Hematopoietic multipotent progenitor cell treated with erythropoietin and hydrocortisone succinate and interleukin-3 and kit ligand, for 6 days (in vitro differentiated cells): ENCODE data around the gene UGT1A3.
A peak's percentile ranks its signal among the peaks of the same experiment; 100 is the strongest.
"Not testable (repeated sequence)": the region's sequence is repeated elsewhere in the genome, so short reads cannot be mapped to it uniquely, and the experiment has no call there.

ENCODE experiments used
- DNase-seq: peaks from one replicate; pipeline ENCODE4 v3.0.0-alpha.2; 2015

The UGT1A3 gene

DNA sequence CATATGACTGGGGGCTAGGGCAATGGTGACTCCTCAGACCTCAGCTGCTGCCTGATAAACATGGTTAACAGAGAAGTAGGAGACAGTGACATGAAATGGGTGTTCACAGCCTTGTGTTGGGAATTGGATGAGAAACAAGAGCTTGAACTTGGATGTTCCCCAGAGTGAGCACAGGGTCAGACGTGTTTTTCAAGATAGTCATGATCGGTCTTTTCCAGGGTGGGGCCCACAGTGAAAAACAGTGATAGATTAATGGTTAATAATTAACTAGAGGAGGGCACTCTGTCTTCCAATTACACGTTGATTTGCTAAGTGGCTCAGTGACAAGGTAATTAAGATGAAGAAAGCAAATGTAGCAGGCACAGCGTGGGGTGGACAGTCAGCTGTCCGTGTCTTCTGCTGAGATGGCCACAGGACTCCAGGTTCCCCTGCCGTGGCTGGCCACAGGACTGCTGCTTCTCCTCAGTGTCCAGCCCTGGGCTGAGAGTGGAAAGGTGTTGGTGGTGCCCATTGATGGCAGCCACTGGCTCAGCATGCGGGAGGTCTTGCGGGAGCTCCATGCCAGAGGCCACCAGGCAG, at the start of gene UGT1A3:
Gene UGT1A3 (plus strand): TSS at position 320 of the 579 bp plus-strand sequence. CDS start 85 bp downstream, at position 405.
- no peak for DNase-seq

DNA sequence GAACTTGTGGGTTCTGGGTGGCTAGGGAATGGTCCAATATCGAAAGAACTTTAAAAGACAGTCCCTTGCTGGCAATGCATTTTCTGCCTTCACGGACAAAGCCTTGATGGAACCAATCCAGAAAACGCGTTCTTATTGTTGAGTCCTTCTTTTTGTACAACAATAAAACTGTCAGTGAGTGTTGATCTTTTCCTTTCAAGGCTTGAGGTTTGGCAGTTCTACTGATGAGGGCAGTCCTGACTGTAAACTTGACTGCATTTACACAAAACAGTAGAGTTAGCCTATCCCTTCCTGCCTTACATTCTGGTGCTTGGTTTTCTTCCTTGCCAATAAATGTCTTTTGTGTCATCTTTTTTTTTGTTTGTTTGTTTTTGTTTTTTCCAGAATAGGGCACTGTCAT, 49.6 kb upstream of the UGT1A3 start:
- no peak for DNase-seq

DNA sequence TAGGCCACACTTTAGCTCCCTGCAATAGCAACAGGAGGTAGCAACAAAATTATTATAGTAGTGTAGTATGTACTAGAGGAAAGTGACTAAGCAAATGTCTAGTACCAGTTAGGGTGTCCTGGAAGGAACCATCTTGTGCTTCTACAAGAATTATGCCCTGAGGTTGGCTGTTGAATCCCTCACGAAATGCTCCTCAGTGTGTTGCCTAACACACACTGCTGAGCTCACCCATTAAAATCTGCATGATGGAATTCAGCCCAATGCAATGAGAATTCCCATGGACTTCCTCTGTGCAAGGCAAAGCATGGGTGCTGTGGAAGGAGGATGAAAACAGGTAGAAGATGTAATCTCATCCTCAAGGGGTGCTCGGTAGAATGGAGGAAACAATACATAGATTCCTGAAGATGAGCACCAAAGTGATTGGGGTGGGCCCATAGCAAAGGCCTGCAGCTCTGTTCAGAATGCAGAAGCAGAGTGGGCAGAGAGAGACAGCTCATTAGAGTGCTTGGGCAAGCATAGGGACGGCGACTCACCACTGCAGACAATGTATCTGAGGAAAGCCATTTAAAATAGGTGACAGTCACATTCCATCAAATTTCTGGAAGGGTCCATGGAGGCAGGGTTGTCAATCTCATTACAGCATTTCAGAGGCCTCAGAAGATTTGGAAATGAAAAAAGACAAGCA, 48.3 kb upstream of the UGT1A3 start:
- DNase-seq = no peak

DNA sequence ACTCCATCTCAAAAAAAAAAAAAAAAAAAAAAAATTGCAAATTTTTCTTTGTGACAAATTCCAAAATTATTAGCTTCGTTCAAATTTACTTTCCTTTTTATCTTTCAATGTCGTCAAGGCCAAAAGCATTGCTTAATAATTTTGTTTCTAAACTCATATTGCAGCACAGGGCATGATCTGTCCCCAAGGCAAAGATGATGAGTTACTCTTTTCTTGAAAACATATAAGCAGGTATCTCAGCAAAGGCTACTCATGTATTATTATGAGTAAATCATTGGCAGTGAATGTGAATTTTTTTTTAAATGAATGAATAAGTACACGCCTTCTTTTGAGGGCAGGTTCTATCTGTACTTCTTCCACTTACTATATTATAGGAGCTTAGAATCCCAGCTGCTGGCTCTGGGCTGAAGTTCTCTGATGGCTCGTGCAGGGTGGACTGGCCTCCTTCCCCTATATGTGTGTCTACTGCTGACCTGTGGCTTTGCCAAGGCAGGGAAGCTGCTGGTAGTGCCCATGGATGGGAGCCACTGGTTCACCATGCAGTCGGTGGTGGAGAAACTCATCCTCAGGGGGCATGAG, 47.2 kb upstream of the UGT1A3 start, which contains the start of gene UGT1A7:
Gene UGT1A7 (plus strand): TSS at position 381 of the 579 bp plus-strand sequence. CDS start 37 bp downstream, at position 418.
- DNase-seq = no peak

DNA sequence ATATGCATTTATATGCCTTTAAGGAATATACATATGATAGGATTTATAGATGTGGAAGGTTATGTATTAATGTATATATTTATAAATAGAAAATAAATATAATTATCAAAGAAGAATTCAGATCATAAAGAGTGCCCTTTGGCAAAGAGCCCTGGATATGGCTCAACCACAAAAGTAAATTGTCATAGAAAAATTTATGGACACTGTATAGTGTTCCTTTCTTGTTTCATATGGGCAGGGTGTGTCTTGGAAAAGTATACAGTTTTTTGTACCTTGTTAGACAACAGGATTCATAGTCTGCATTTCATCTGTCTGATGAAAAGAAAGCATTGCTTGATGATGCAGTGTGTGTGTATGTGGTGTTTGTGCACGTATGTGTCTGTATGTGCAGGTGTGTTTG, 44.2 kb upstream of the UGT1A3 start:
- DNase-seq = no peak

DNA sequence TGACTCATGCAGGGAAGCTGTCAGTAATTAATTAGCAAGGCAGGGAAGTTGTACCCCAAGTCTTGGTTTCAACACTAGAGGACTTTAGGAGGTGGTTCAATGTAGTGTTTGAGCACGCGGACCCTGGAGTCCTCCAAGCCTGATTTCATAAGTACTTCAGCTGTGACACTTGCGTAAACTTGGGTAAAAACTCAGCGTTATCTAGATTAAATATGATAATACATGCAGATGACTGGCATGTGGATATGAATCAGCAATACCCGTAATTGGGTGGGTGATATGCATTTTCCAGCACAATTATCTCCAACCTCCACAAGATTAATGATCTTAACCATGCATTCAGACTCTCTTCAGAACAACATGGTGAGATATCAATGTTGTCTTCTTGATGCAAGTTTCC, 41.9 kb upstream of the UGT1A3 start:
- DNase-seq = peak; percentile 77

DNA sequence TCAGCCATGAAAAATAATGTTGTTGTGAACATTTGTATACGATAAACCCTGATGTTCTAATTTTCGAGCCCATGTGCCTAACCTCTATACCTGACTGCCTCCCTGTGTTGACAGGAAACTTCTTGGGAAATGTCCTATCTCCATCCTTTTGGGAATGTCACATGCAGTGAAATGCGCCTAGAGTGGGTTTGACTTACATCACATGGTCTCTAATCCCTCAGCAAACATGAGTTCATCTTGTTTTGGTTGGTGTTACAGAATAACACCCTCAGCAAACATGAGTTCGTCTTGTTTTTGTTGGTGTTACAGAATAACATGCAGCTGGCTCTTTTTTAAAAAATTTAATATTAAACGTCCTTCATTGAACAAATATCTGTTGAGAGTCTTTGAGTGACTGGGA, 40.5 kb upstream of the UGT1A3 start:
- no peak for DNase-seq

DNA sequence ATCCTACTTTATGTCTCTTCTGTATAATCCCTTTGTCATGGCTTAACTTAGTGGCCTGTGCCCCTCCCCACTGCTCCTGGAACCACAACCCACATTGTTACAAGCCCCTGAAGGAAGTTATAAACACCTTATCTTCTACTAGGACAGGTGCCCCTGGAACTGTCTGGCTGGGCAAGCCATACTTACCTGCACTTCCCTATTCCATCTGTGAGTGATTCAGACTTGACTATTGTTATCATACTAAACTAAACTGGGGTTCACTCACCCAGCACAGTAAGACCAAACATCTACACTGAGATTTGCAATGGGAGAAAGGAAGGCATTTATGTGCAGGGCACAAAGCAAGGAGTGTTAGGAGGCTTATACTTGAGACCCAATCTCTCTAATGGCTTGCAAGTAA, 39.8 kb upstream of the UGT1A3 start:
- no peak for DNase-seq

DNA sequence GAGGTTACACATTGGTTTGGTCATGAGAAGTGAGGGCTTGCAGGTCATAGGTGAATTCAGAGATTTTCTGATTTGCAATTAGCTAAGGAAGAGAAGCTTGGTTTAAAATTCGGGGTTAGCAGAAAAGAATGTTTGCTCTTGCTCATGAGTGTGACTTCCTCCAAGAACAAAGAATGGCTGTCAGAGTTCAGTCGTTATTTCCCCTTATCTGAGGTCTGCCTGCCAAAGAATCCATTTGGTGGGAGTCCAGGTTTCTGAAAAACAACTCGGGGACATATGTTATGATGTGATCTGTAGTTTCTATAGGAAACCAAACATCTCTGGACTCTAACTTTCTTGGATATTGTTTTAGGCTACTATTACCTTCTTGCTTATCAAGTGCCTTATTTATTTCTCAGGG, 39.3 kb upstream of the UGT1A3 start:
- peak; percentile 61 for DNase-seq

DNA sequence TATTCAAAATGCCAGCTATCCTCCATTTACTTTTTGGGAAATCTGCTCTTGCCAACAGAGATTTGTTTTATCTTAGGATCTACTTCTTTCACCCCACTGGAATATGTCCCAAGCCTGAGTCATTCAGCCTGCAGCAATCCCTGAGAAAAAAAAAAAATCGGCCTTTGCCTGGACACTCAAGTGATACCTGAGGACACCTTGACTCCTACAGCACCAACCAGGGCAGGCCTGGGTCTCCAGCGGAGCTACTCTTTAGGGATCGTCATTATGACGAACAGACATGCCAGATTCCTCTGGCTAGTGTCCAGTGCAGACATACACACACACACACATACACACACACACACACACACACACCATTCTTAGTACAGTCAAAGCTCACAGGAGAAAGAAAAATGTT, 38.4 kb upstream of the UGT1A3 start:
- DNase-seq = no peak

DNA sequence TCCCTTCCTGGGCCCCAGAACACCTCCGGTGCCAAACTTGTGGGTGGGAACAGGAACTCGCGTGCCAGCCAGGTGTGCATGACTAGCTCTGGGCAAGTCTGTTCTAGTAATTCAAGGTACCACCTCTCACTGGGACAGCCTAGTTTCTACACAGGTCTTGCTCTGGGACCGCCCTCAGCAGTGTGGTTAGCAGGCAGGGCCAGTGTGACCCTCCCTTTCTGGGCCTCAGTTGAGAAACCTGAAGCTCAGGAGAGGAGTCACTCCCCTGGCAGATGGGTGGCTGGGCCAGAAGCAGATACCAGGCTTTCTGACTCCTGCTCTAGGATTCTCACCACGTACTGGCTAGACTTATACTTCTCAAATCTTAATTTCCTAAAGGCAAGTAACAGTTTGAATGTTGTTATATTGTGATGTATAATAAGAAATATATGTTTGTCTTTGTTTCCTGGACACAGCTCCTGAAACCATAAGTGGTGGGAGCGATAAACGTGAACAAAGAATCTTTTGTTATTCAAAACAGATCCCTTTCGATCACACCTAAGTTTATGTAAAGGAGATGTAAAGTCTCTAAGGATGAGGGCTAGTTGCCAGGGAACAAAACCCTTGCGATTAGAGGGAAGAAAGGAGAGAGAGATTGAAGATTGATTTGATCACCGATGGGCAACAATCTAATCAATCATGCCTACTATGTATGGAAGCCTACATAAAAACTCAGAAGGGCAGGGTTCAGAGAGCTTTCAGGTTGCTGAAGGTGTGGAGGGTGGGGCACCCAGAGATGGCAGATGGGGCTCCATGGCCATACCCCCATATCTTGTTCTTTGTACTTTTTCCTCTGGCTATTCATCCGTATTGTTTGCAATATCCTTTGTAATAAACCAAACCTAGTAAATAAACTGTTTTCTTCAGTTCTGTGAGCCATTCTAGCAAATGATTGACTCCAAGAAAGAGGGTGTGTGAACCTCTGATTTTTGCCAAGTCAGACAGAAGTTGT, 37.1 kb upstream of the UGT1A3 start:
- peak; percentile 39 for DNase-seq

DNA sequence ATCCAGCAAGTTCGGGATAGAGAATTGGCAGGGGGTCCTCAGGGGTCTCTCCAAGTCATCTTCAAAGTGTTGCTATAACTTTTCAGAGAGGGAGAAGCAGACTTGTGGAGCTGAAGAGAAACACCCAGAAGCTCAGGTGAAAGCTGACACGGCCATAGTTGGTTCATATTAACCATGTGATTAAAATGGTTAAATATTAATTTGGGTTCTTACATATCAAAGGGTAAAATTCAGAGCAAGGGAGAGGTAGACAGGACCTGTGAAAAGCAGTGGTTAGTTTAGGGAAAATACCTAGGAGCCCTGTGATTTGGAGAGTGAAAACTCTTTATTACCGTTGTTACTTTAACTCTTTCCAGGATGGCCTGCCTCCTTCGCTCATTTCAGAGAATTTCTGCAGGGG, 36.2 kb upstream of the UGT1A3 start, which contains the start of gene UGT1A6:
Gene UGT1A6 (plus strand): TSS at position 243 of the 400 bp plus-strand sequence. CDS start 115 bp downstream, at position 358.
- no peak for DNase-seq

DNA sequence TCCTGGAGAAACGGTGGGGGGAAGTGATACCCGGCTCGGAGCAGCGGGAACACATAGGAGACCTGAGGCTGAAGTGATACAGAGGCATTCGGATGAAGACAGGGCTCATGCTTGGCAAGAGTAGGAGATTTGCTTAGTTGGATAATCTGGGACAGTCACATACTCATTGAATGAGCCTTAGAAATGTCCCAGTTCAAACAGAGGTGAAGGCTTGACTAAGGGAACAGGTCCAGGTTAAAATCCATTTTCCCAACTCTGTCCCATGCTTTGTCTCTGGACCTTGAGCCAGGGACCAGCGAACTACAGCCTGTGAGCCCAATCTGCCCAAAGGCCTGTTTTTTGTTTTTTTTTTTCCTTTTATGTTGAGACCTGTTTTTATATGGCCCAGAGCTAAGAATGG, 34.9 kb upstream of the UGT1A3 start:
- DNase-seq = no peak

DNA sequence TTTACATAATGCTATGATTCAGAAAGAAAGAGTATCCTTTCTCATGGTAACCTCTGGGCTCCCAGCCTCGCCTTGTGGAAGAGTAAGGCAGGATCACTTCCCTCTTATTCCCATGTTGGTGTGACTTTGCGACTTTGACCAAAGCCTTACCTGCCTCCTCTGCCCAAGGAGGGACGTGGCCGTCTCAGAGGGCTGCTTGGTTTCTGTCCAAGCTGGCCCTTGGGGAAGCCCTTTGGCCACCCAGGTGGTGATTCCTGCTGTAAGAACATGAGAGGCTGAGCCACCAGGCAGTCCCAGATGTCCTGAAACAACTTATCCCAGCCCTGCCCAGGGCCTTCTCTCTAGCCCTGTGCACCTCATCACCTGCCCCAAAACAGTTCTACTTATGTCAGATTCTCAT, 30.1 kb upstream of the UGT1A3 start:
- DNase-seq = no peak

DNA sequence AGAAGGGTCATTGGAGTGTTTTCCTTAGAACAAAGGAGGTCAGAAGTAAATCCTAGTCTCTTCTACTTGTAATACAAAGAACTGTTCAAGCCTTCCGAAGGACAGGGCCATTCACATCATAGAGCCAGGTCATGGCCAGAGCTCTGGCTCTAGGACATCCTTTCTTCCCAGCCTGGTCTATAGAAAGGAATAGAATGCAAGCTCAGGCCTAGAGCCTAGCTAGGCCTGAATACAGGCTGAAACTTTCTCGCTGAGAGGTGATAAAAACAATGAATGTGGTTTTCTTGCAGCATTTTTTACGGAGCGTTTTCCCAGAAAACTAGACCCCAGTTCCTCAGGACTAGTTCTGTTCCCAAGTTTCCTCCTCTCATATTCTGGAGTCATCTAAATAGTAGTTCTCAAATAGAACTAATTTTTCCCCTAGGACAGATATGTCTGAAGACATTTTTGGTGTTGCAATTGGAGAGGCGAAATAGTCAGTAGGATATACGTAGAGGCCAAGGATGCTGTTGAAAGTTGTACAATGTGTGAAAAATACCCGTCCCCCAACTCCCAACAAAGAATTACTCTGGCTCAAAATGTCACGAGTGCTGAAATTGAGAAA, 29.3 kb upstream of the UGT1A3 start:
- DNase-seq = no peak

DNA sequence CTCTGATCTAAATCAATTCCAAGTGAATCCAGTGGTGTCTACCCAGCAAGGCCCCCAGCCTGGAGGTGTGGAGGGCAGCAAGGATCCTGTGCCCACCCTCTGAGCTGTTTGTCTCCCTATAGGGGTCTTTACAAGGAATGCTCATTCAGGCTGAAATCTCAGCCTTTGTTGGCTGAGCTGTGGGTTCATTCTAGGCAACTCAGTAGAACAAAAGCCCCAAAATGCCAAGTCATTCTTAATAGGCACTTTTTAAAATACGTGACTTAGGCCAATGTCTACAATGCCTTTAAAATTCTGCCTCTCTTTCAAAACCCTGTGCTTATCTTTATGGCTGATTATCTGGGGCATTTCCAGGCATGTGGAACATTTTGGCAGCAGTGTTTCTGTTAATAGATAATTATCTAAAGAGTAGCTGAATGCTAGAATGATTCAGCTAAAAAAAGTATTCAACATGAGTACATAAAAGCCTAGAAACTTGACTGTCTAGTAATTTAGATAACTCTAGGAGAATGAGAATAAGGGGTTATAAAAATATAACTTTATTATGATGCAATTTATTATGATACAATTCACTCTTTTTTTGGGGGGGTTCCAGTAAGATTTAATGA, 28.7 kb upstream of the UGT1A3 start:
- peak; percentile 96 for DNase-seq

DNA sequence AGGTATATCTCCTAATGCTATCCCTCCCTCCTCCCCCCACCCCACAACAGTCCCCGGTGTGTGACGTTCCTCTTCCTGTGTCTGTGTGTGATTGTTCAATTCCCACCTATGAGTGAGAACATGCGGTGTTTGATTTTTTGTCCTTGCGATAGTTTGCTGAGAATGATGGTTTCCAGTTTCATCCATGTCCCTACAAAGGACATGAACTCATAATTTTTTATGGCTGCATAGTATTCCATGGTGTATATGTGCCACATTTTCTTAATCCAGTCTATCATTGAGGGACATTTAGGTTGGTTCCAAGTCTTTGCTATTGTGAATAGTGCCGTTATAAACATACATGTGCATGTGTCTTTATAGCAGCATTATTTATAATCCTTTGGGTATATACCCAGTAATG, 28.0 kb upstream of the UGT1A3 start:
- DNase-seq = not testable (repeated sequence)

DNA sequence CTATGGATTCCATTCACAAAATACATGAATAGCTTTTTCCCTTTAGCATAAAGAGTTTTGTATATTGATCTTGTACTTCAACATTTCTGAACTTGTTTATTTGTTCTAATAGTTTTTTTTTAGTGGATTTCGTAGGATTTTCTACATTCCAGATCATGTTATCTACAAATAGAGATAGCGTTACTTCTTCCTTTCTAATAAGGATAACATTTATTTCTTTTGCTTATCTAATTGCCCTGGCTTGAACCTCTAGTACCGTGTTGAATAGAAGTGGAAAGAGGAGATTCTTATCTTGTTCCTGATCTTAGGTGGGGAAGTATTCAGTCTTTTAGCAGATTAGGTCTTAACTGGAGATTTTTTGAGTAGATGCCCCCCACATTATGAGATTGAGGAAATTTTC, 26.6 kb upstream of the UGT1A3 start:
- no peak for DNase-seq

DNA sequence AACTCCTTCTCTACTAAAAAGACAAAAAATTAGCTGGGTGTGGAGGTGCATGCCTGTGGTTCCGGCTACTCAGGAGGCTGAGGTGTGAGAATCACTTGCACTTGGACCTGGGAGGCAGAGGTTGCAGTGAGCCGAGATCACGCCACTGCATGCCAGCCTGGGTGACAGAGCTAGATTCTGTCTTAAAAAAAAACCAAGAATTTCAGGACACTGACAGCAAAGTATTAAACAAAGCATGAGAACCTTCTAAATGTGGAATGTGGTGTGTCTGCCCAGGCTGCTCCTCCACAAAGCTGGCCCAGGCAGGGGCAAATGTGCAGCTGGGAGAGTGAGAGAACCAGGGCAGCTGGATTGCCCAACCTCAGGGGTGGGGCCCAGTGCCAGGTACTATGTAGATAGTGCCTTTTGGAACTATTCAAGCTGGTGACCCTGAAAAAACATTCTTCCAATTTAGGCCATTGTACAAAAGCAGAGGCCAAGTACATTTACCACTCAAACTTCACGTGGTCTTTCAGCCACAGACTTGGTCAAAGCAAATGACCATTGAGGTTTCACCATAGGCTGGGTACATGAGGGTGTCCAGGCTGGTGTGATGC, 22.8 kb upstream of the UGT1A3 start:
- DNase-seq = peak; percentile 59

DNA sequence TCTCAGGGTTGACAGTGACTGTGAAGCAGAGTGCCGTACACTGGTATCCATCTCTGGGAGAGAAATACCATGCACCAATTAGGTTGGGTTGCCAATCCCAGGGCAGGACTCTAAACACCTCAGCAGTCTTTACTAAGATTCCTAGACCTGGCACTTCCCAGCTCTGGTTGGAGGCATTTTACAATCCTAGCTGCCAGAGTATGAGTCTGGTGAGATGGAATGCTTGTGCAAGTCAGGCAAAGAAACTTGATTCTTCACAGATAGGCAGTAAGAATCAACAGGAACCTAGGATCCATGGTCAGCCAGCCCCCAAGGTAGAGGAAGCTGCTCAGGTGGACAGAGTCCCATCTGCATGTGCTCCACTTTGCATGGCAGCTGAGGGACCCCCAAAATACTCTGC, 22.1 kb upstream of the UGT1A3 start:
- no peak for DNase-seq

DNA sequence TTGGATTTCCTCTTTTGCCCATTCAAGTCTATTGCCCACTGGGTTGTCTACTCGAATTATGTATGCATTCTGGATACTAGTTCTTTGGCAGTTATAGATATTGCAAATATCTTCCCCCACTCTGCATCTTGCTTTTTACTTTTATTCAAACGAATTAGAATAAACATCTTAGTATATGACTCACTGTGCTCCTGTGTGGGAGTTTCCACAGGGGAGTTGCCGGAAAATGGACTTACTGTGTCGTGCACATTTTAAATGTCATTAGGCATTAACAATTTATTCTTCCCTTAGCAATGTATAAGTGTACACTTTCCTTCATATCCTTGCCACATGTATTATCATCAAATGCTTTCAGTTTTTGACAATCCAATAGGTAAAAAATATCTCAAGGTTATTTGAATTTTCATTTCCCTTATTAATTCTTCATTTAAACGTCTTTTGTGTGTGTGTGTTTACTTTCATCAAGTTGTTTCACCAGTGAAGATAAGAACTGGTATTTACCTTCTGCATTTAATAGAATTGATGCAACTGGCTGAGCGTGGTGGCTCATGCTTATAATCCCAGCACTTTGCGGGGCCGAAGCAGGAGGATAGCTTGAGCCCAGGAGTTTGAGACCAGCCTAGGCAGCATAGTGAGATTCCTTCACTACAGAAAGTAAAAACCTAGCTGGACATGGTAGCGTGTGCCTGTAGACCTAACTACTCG, 20.8 kb upstream of the UGT1A3 start:
- no peak for DNase-seq
